ENCODE data around the gene VWA3A.
"Not testable (repeated sequence)": the region's sequence is repeated elsewhere in the genome, so short reads cannot be mapped to it uniquely, and the experiment has no call there.

VWA3A gene

GRCh38 chr16:22092143-22092933, at the start of gene VWA3A:
Gene VWA3A (plus strand): TSS chr16:22092541. CDS start chr16:22092638, 97 bp downstream.
- no peak for DNase-seq

GRCh38 chr16:22043882-22044281, 48.5 kb upstream of the VWA3A start:
- DNase-seq, result not testable (repeated sequence)

- not testable (repeated sequence) for DNase-seq
Measured at GRCh38 chr16:22045888-22046287, 46.5 kb upstream of the VWA3A start.

GRCh38 chr16:22050963-22051362, 41.4 kb upstream of the VWA3A start:
- DNase-seq, result no peak

- DNase-seq, result no peak
Measured at GRCh38 chr16:22052980-22053379, 39.4 kb upstream of the VWA3A start.

GRCh38 chr16:22053921-22054341, 38.4 kb upstream of the VWA3A start:
- DNase-seq, result no peak

- no peak for DNase-seq
Measured at GRCh38 chr16:22054847-22055590, 37.3 kb upstream of the VWA3A start.

- no peak for DNase-seq
Measured at GRCh38 chr16:22055881-22056280, 36.5 kb upstream of the VWA3A start.

- no peak for DNase-seq
Measured at GRCh38 chr16:22063888-22064467, 28.4 kb upstream of the VWA3A start.

- no peak for DNase-seq
Measured at GRCh38 chr16:22065252-22065651, 27.1 kb upstream of the VWA3A start.

GRCh38 chr16:22070361-22071330, 21.7 kb upstream of the VWA3A start:
- no peak for DNase-seq

- no peak for DNase-seq
Measured at GRCh38 chr16:22071331-22071910, 20.9 kb upstream of the VWA3A start.

GRCh38 chr16:22073350-22073749, 19.0 kb upstream of the VWA3A start:
- DNase-seq, result no peak

GRCh38 chr16:22075043-22075757, 17.1 kb upstream of the VWA3A start:
- DNase-seq, result no peak

GRCh38 chr16:22075776-22076175, 16.6 kb upstream of the VWA3A start:
- no peak for DNase-seq

- DNase-seq, result peak; percentile 60
Measured at GRCh38 chr16:22077700-22078313, 14.5 kb upstream of the VWA3A start.

- no peak for DNase-seq
Measured at GRCh38 chr16:22078656-22079055, 13.7 kb upstream of the VWA3A start.

- DNase-seq, result no peak
Measured at GRCh38 chr16:22081050-22081449, 11.3 kb upstream of the VWA3A start.

- DNase-seq, result no peak
Measured at GRCh38 chr16:22086440-22086839, 5.9 kb upstream of the VWA3A start.

GRCh38 chr16:22088642-22089041, 3.7 kb upstream of the VWA3A start:
- no peak for DNase-seq

GRCh38 chr16:22089910-22090309, 2.4 kb upstream of the VWA3A start:
- no peak for DNase-seq
